Skeletal muscle satellite cell (primary cell): Measurements from ENCODE around the gene LKAAEAR1.

Source experiments
- H3K27me3 ChIP-seq: 2 replicates; pipeline ENCODE4 v1.7.0; 2013; ENCODE audit warnings: low read length; ENCODE audit not compliant: control insufficient read depth, insufficient read depth
- H3K36me3 ChIP-seq: 2 replicates; pipeline ENCODE4 v1.7.0; 2013; ENCODE audit warnings: mild to moderate bottlenecking, control low read depth, low read length; ENCODE audit not compliant: insufficient read depth
- H3K4me1 ChIP-seq: 2 replicates; pipeline ENCODE4 v1.7.0; 2013; ENCODE audit warnings: low read length; ENCODE audit not compliant: control insufficient read depth, insufficient read depth
- H3K4me2 ChIP-seq: 2 replicates; pipeline ENCODE4 v1.7.0; 2013; ENCODE audit warnings: mild to moderate bottlenecking, low read length
- H3K4me3 ChIP-seq: 2 replicates; pipeline ENCODE4 v1.7.0; 2013; ENCODE audit warnings: low read length
- H3K9ac ChIP-seq: 2 replicates; pipeline ENCODE4 v1.7.0; 2013; ENCODE audit warnings: mild to moderate bottlenecking, low read depth, low read length, moderate library complexity
- H3K9me3 ChIP-seq: replicated peaks from 2 replicates; pipeline ENCODE4 v1.7.0; 2013; ENCODE audit warnings: mild to moderate bottlenecking, control low read depth, low read length

Gene LKAAEAR1

GRCh38 chr20:64073476-64074183 is 10.6 kb downstream of the LKAAEAR1 start:
- H3K4me1 ChIP-seq, result peaks cover 12% of the 10 kb centered on the region
- no peaks in the 10 kb centered on the region for H3K27me3 ChIP-seq
- H3K9me3 ChIP-seq, result no peaks in the 10 kb centered on the region
- H3K36me3 ChIP-seq, result peaks cover 4% of the 10 kb centered on the region
- H3K9ac ChIP-seq, result no peak overlapping the region
- H3K4me3 ChIP-seq, result no peak overlapping the region
- H3K4me2 ChIP-seq, result no peak overlapping the region

GRCh38 chr20:64072498-64073063 is 11.6 kb downstream of the LKAAEAR1 start:
- Histone ChIP-seq H3K9ac (no peak overlapping the region), H3K4me2 (no peak overlapping the region), H3K27me3 (no peaks in the 10 kb centered on the region), H3K4me3 (no peak overlapping the region), H3K9me3 (no peaks in the 10 kb centered on the region), H3K4me1 (peaks cover 1% of the 10 kb centered on the region), H3K36me3 (peaks cover 4% of the 10 kb centered on the region)

- H3K36me3 ChIP-seq, result peaks cover 4% of the 10 kb centered on the region
- H3K4me2 ChIP-seq, result no peak overlapping the region
- no peaks in the 10 kb centered on the region for H3K27me3 ChIP-seq
- no peaks in the 10 kb centered on the region for H3K4me1 ChIP-seq
- H3K4me3 ChIP-seq, result no peak overlapping the region
- no peak overlapping the region for H3K9ac ChIP-seq
- no peaks in the 10 kb centered on the region for H3K9me3 ChIP-seq
These were observed 12.6 kb downstream of the LKAAEAR1 start for GRCh38 chr20:64071341-64072332.

DNA sequence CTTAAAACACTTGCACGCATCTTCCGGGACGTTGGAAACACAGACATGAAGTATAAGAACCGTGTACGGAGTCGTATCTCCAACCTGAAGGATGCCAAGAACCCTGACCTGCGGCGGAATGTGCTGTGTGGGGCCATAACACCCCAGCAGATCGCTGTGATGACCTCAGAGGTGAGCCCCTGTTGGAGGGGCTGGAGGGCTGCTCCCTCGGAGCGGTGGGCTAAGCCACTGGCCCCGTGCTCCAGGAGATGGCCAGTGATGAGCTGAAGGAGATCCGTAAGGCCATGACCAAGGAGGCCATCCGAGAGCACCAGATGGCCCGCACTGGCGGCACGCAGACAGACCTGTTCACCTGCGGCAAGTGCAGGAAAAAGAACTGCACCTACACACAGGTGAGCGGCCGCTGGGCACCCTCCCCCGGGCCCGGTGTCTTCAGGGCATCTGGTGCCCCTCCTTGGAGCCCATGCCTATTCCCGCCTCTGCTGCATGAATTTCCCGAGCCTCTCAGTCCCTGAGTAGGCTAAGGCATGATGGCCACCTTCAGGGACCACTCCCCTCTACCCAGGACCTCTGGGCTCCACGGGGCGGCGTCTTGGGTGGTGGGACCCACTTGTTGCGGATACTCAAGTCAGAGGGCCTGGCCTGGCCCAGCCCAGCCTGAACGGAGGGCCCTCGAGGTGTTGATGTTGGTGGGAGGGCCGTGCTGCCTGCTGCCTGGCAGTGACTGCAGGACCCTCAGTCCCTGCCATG is 13.8 kb downstream of the LKAAEAR1 start:
- H3K9me3 ChIP-seq, result no peaks in the 10 kb centered on the region
- H3K4me2 ChIP-seq, result no peak overlapping the region
- H3K36me3 ChIP-seq, result peaks cover 4% of the 10 kb centered on the region
- no peak overlapping the region for H3K4me3 ChIP-seq
- peaks cover 11% of the 10 kb centered on the region for H3K4me1 ChIP-seq
- no peak overlapping the region for H3K9ac ChIP-seq
- H3K27me3 ChIP-seq, result no peaks in the 10 kb centered on the region

DNA sequence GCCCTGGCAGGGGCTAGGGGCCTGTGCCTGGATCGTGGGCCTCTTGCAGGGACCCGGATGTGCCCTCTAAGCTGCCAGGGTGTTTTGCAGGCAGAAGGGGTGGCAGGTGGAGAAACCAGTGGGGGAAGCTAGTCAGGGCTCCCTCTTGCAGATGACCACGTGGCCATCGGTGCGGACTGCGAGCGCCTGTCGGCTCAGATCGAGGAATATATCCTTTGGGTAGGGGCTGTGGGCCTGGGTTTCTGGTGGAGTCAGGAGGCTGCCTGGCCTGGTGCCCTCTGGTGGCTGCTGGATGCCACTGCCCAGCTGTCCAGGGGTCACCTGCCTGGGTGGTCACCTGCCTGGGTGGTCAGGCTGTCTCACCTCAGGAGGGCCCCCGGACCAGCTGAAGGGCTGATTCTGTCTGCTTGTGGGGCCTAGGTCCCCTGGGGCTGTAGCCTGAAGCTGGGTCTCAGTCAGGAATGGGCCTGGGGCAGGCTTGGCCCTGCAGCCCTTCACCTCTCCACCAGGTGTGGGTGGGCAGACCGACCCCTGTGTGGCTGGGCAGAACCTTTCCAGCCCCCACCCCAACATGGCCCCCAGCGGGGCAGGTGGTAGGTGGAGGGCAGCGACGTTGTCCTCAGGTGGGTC is 14.5 kb downstream of the LKAAEAR1 start:
- H3K4me3 ChIP-seq, result no peak overlapping the region
- H3K27me3 ChIP-seq, result no peaks in the 10 kb centered on the region
- H3K9me3 ChIP-seq, result no peaks in the 10 kb centered on the region
- H3K4me2 ChIP-seq, result no peak overlapping the region
- peaks cover 14% of the 10 kb centered on the region for H3K4me1 ChIP-seq
- H3K36me3 ChIP-seq, result peaks cover 4% of the 10 kb centered on the region
- H3K9ac ChIP-seq, result no peak overlapping the region

DNA sequence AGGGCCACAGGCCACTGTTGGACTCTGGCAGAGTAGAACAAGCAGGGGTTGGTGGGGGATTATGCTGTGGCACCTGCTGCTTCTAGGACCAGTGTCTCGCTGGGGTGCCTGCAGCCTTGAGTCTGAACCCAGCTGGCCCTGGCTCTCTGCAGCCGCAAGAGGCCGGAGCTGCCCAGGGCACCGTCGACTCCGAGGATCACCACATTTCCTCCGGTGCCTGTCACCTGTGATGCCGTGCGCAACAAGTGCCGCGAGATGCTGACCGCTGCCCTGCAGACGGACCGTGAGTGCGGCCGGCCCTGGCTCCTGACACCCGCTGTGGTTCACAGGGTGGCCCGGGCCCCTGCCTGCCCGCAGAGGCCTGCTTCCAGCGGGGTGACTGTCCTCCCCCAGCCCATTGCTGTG is 15.0 kb downstream of the LKAAEAR1 start:
- peaks cover 19% of the 10 kb centered on the region for H3K4me1 ChIP-seq
- H3K4me2 ChIP-seq, result no peak overlapping the region
- H3K9me3 ChIP-seq, result no peaks in the 10 kb centered on the region
- H3K4me3 ChIP-seq, result no peak overlapping the region
- no peaks in the 10 kb centered on the region for H3K27me3 ChIP-seq
- peaks cover 4% of the 10 kb centered on the region for H3K36me3 ChIP-seq
- no peak overlapping the region for H3K9ac ChIP-seq

GRCh38 chr20:64068386-64069208 is 15.6 kb downstream of the LKAAEAR1 start:
- Histone ChIP-seq H3K4me3 (no peak overlapping the region), H3K4me2 (no peak overlapping the region), H3K36me3 (peaks cover 4% of the 10 kb centered on the region), H3K9me3 (no peaks in the 10 kb centered on the region), H3K4me1 (peaks cover 25% of the 10 kb centered on the region), H3K9ac (no peak overlapping the region), H3K27me3 (no peaks in the 10 kb centered on the region)

DNA sequence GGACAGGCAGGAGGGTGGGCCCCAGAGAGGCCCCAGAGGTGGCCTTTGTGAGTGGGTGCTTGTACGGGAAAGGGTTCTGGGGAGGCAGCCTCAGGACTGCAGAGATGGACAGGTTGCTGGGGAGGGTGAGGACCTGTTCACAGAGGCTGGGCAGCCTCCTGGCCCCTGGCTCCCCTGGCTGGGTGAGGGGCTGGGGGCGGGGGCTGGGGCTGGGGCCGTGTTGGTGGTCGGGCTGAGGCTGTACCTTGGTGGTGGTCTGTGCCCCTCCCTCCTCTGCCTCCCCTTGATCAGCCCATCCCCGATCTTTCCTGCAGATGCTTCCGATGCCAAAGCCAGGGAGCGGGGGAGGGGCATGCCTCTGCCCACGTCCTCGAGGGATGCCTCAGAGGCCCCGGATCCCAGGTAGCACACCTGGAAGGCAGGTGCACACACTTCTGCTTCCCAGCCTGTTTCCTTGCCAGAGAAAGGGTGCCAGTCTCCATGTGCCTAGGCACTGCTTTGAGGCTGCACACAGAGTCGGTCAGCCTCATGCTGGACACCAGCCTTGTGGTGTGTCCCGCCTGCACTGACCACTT is 16.4 kb downstream of the LKAAEAR1 start:
- Histone ChIP-seq H3K36me3 (no peaks in the 10 kb centered on the region), H3K27me3 (no peaks in the 10 kb centered on the region), H3K4me1 (peaks cover 25% of the 10 kb centered on the region), H3K9me3 (no peaks in the 10 kb centered on the region), H3K4me2 (no peak overlapping the region), H3K9ac (no peak overlapping the region), H3K4me3 (no peak overlapping the region)

DNA sequence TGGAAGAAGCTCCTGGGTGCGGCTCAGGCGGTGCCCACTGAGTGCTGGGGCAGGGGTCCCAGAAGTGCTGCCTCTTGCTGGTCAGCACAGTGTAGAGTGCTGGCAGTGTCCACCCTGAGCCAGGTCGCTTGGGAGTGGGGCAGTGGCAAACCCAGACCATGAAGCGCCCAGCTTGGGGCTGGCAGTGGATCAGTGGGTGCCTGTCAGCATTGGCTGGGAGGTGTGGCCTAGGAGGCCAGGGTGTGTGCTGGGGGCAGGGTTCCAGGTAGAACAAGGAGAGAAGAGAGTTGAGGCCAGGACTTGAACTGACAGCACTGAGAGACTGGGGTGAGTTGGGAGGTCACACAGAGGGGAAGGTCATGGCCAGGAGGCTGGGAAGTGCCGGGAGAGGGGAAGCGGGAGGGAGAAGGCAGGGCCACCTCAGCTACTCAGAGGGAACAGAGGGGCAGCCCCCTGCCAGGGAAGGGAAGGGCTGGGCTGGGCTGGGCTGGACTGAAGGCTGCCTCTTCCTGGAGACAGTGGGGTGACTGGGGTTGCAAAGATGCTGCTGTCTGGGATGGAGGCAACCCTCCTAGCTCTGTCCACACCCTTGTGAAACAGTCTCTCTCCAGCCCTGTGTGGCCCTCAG is 17.1 kb downstream of the LKAAEAR1 start:
- Histone ChIP-seq H3K4me1 (peaks cover 31% of the 10 kb centered on the region), H3K9me3 (no peaks in the 10 kb centered on the region), H3K4me3 (no peak overlapping the region), H3K4me2 (no peak overlapping the region), H3K9ac (no peak overlapping the region), H3K27me3 (no peaks in the 10 kb centered on the region), H3K36me3 (no peaks in the 10 kb centered on the region)

DNA sequence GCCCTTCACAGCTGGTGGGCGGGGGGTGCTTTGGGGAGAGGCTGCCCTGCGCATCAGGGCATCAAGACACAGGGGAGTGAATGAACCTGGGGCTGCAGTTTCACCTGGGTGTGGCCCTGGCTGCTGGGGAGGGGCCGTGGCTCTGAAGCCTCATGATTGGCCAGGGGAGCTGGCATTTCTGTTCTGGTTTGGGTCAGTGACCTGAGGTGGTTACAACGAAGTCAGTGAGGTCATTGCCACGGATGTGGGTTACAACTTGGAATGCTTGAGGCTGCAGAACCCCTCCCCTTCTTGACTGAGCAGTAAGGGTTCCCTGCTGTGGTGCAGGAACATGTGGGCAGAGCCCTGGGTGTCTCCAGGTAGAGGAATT is 18.2 kb downstream of the LKAAEAR1 start:
- no peak overlapping the region for H3K4me3 ChIP-seq
- no peak overlapping the region for H3K9ac ChIP-seq
- peaks cover 33% of the 10 kb centered on the region for H3K4me1 ChIP-seq
- peak overlapping the region; percentile 50 for H3K4me2 ChIP-seq
- no peaks in the 10 kb centered on the region for H3K27me3 ChIP-seq
- no peaks in the 10 kb centered on the region for H3K9me3 ChIP-seq
- no peaks in the 10 kb centered on the region for H3K36me3 ChIP-seq
